D721Med (cell line): ENCODE measurements around the gene BBS9.

Experiments used
- DNase-seq: peaks from one replicate; pipeline ENCODE4 v3.0.0; 2011; ENCODE audit warnings: low spot score; ENCODE audit not compliant: insufficient read length
- FAIRE-seq: peaks from 2 replicates; lab custom pipeline; 2011; peaks lifted over from hg19 to GRCh38; lab: Jason Lieb, UNC
- CTCF ChIP-seq: IDR thresholded peaks from 2 replicates; pipeline ENCODE4 v1.5.1; 2012; ENCODE audit warnings: mild to moderate bottlenecking, control low read depth; ENCODE audit not compliant: insufficient read depth; ENCODE audit errors: missing control alignments

Gene BBS9

DNA sequence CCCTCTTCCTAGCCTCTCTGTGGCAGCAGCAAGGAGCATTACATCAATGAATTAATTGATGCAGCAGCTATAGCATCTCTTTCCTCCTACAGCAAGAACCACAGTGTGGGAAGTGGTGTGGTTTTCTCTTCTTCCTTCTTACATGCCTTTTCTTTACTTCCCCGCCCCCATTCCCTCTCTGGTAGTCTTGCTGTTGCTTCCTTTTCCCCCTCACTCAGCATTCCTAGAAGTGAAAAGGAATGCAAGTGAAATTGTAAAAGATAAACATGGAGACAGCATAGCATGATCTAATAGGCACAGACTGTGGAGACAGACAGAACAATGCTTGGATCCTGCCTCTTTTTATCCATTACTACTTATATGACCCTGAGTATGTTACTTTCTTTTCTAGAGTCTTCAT lies 405.5 kb downstream of the BBS9 start:
- no peak for TF ChIP-seq CTCF
- no peak for DNase-seq
- FAIRE-seq: no peak

DNA sequence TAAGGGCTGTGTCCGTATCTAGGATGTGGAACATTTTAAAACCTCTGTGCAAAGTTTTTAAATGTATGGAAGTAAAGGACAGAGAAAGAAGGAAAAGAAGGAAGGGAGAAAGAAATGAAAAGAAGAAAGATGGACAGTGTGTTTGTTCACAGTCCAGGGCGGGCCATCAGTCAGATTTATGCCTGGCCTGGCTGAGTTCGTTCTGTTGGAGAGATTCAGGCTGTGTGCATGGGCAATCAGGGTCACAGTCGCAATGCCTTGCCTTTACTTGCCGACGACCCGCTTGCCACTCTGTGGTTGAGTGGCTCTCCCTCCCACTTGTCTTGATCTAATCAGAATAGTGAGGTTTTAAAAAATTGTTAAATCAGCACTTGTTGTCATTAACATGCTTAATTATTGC lies 406.6 kb downstream of the BBS9 start:
- no peak for TF ChIP-seq CTCF
- DNase-seq (no peak), FAIRE-seq (no peak)

DNA sequence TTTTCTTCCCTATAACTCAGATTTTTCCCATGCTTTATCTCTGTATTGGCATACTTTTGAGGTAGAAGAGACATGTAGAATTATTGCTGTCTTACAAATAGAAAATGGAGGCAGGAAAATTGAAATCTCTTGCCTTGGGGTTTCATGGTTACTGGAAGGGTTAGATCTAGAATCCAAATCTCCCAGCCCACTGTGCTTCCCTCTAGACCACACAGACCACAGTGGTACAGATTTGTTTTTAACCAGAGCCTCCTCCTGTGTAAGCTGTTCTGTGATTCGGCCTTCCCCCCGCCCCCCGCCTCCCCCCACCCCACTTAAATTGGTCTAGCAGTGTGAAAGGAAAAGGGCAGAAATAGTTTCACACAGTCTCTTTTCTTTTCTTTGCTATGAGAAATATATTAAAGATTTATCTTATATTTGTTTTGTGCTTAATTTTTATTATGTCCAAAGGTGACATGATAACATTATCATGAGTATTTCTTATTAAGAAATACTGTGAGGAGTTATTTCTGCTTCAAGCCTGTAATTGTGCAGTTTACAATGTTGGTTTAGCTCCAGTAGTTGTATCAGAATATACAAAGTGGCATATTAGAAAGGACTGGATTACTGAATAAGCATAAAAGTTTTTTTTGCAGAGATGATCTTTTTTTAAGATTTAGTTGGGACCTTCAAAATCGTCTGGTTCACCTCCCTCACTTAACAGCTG lies 407.2 kb downstream of the BBS9 start:
- DNase-seq (no peak), FAIRE-seq (no peak)
- TF ChIP-seq CTCF: no peak

DNA sequence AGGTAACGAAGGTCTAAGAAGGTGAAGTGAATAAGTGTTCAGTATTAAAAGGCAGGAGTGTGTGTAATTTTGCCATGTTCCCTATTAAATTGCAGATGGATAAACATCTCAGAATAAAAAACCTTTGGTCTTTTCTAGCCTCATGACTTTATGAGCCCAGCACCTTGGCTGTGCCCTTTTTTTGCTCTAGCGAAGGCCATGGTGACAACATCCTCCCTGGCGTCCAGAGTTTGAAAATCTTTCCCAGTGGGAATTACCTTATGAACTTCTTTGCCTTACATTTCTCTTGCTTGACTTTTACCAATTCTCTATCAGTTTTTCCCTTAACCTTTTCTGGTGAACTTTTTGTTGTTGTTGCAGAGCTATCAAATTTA lies 407.7 kb downstream of the BBS9 start:
- no peak for TF ChIP-seq CTCF
- DNase-seq (no peak), FAIRE-seq (no peak)

DNA sequence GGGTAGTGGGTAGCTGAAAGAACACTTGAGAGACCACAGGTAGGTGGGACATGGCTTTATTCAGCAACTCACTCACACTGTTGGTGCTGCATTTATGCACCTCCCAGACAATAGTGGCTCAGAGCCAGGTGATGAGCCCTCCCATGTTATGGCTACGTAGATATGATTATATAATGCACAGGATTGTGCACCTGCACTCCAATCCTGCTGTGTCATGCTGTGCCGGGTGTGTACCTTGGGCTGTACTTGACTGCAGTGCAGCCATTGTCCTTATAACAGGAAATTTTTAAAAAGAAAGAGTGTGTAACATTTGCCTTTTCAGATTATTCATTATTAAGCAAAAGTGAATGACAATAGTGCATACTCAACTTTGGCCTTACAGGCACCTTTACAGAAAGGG lies 409.8 kb downstream of the BBS9 start:
- FAIRE-seq (no peak), DNase-seq (no peak)
- TF ChIP-seq CTCF: no peak

DNA sequence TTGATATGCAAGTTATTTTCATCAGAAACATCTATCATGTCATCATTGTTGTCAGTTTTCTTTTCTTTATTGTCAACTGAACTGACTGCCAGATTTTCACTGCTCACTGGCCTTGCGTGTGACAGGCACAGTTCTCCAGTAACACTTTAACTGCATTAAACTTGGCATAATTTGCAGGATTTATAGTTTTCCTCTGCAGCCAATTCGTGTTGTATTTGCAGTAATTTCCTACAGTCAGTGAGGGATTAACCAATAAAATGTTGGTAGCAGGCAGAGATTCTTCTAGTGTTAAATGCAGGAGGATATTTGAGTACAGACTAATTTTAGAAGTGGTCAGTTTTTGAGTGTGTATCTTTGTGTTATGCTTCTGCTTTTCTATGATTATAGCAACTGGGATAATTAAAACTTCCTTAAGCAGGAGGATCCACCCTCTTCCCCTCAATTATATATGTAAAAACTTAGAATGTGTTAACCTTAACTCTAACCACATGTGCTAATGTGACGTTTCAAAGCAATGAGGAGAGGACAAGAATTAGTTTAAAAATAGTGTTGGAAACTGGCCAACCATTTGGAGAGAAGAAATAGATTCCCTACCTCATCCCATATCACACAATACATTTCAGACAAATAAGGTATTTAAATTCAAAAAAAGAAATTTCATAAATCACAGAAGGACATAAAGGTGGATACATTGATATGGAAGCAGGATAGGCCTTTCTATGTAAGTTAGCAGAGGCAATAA lies 410.5 kb downstream of the BBS9 start:
- no peak for DNase-seq
- FAIRE-seq: no peak
- no peak for TF ChIP-seq CTCF

- TF ChIP-seq CTCF: no peak
- FAIRE-seq: no peak
Observed at GRCh38 chr7:33547880-33548279, 418.5 kb downstream of the BBS9 start.

More at GRCh38 chr7:33547880-33548279, 418.5 kb downstream of the BBS9 start:
- no peak for DNase-seq
